Measurements from ENCODE around the gene LSM4.

LSM4 gene

GRCh38 chr19:18274219-18274780 is 48.6 kb downstream of the LSM4 start, which contains the start of gene IQCN:
TSS of gene IQCN (minus strand) at chr19:18274452. CDS start at chr19:18269478, 4,974 bp downstream.
- DNase-seq = no peak

- no peak for DNase-seq
These were observed 49.2 kb downstream of the LSM4 start for GRCh38 chr19:18273561-18274218.

GRCh38 chr19:18271433-18271841 is 51.4 kb downstream of the LSM4 start:
- DNase-seq = no peak

GRCh38 chr19:18270326-18270725 is 52.5 kb downstream of the LSM4 start:
- no peak for DNase-seq

GRCh38 chr19:18269070-18269723 is 53.7 kb downstream of the LSM4 start:
- no peak for DNase-seq

- no peak for DNase-seq
These were observed 55.8 kb downstream of the LSM4 start for GRCh38 chr19:18266771-18267686.

- no peak for DNase-seq
These were observed 57.3 kb downstream of the LSM4 start for GRCh38 chr19:18265582-18265981.

GRCh38 chr19:18264971-18265540 is 57.8 kb downstream of the LSM4 start:
- DNase-seq = no peak

GRCh38 chr19:18264137-18264854 is 58.6 kb downstream of the LSM4 start:
- no peak for DNase-seq

GRCh38 chr19:18263324-18264136 is 59.3 kb downstream of the LSM4 start:
- DNase-seq = no peak

- no peak for DNase-seq
These were observed 60.0 kb downstream of the LSM4 start for GRCh38 chr19:18262917-18263316.

- DNase-seq = no peak
These were observed 60.7 kb downstream of the LSM4 start for GRCh38 chr19:18262144-18262543.

- DNase-seq = no peak
These were observed 61.4 kb downstream of the LSM4 start for GRCh38 chr19:18261474-18261873.

- DNase-seq = no peak
These were observed 63.0 kb downstream of the LSM4 start for GRCh38 chr19:18259893-18260292.

GRCh38 chr19:18257503-18258470 is 65.1 kb downstream of the LSM4 start:
- no peak for DNase-seq

Data from activated gamma-delta T cell (primary cell).